C4-2B (cell line): ENCODE data around the gene TNFRSF13B.

Experiments used
- ZFX ChIP-seq: fragments of 450-650 bp; IDR thresholded peaks from 2 replicates; pipeline ENCODE4 v1.6.1; 2017
- TF ChIP-seq, protein P1 (sequence below): fragments of 450-650 bp; conservative IDR thresholded peaks from 2 replicates; pipeline ENCODE4 v1.5.1; 2017; ENCODE audit warnings: mild to moderate bottlenecking

DNA sequence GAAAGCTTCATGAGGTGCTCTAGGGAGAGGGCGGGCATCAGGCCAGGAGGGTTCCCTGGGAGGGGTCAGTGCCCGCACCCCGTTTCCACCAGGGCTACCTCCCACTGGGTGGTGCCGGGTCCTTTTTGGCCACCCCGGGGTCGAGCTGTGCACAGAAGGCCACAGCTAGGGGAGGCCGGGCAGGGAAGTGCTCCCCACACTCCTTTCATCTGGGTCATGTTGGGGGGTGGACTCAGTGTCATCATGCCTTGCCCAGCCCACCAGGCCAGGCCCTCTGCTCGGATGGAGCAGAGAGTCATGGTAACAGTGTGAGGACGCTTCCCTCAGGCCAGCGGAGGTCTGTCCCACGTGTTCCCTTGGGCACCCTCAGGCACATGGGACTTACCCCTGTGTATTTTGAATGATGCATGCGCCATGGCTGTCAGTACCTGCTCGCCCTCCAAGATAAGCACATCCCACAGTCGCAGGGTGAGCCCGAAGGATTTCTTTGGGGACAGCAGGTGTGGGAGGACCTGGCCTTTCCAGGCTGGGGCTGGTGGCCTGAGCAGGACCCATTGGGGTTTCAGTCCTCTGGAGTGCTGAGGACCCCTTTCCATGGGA, 46.4 kb downstream of the TNFRSF13B start:
- TF ChIP-seq, protein P1, sequence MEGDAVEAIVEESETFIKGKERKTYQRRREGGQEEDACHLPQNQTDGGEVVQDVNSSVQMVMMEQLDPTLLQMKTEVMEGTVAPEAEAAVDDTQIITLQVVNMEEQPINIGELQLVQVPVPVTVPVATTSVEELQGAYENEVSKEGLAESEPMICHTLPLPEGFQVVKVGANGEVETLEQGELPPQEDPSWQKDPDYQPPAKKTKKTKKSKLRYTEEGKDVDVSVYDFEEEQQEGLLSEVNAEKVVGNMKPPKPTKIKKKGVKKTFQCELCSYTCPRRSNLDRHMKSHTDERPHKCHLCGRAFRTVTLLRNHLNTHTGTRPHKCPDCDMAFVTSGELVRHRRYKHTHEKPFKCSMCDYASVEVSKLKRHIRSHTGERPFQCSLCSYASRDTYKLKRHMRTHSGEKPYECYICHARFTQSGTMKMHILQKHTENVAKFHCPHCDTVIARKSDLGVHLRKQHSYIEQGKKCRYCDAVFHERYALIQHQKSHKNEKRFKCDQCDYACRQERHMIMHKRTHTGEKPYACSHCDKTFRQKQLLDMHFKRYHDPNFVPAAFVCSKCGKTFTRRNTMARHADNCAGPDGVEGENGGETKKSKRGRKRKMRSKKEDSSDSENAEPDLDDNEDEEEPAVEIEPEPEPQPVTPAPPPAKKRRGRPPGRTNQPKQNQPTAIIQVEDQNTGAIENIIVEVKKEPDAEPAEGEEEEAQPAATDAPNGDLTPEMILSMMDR: no peak
- TF ChIP-seq ZFX: no peak
